ENCODE measurements around the gene SGPP2.
"Not testable (repeated sequence)": the region's sequence is repeated elsewhere in the genome, so short reads cannot be mapped to it uniquely, and the experiment has no call there.

The SGPP2 gene

DNA sequence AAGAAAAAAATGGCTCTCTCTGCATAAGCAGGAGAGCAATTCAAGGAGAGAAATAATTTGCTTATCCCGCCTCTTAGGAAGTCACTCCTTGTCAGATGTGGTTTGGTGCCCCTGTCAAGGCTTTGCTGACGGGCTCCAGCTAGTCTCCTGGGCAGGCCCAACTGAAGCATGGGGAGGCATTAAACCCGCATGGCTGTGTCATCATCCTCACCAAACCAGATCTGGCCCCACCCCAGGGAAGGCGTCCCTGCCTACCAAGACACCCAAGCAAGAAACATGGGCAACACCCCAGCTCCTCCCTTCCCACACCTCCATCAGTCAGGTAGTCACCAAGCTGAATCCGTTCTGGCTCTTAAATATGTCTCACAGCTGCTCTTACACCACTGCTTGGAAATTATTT is 108.0 kb downstream of the SGPP2 start:
- no peak for DNase-seq

DNA sequence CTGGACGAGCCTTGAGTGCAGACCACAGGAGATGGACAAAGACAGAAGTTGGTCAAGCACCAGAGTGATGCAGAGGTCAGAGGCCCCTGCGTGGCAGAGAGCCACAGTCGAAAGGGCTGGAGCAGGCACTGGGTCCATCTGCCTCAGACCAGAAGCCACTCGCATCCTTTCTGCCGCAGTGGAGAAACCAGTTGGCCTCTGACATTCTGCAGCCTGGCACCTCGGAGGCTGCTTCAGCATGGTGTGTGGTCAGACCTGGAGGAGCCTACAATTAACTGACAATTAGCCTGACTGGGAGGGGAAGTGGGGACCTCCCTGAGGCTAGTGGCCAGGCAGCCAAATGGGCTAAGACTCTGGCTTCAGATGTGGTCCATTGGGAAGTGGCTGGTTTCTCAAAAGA is 111.1 kb downstream of the SGPP2 start:
- DNase-seq, result no peak

GRCh38 chr2:222538535-222538934 is 114.2 kb downstream of the SGPP2 start:
- no peak for DNase-seq

GRCh38 chr2:222544661-222545060 is 120.3 kb downstream of the SGPP2 start:
- no peak for DNase-seq

GRCh38 chr2:222545823-222546795 is 121.8 kb downstream of the SGPP2 start:
- no peak for DNase-seq

- DNase-seq, result no peak
These were observed 122.7 kb downstream of the SGPP2 start for GRCh38 chr2:222547083-222547482.

DNA sequence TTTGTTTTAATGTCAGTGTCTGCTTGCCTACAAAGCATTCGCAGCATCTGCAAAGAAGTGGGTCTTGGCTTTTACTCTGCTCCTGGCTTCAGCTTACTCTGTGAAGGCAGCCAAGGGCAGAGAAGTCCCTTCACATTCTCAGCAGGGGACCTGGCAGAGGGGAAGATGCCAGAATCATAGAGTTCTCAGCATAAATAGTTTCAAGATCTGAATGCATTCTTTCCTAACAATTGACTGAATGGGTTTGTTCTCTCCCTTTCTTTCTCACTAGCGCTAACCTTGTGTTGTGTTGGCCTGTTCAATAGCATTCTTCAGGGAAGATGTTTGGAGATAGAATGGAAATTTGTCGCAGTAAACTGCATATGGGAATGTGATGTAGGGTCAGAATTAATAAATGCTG is 124.6 kb downstream of the SGPP2 start:
- no peak for DNase-seq

GRCh38 chr2:222554517-222554916 is 130.2 kb downstream of the SGPP2 start:
- no peak for DNase-seq

DNA sequence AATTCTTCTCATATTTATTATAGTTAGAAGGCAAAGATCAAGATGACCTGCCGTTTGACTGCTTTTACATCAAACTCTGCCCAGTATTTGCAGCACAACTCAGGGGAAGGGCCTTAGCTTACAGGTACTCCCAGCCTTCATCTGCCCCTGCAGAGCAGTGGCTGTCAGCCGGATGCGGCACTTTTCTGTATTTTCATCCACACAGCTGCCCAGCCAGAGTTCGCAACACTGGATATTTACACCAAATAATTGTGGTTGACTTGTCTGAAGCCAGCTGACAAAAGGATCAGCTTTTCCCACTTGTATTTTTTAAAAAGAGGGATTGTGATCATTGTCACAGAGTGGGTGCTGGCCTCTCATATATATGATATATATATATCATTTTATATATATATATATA is 136.8 kb downstream of the SGPP2 start:
- no peak for DNase-seq

DNA sequence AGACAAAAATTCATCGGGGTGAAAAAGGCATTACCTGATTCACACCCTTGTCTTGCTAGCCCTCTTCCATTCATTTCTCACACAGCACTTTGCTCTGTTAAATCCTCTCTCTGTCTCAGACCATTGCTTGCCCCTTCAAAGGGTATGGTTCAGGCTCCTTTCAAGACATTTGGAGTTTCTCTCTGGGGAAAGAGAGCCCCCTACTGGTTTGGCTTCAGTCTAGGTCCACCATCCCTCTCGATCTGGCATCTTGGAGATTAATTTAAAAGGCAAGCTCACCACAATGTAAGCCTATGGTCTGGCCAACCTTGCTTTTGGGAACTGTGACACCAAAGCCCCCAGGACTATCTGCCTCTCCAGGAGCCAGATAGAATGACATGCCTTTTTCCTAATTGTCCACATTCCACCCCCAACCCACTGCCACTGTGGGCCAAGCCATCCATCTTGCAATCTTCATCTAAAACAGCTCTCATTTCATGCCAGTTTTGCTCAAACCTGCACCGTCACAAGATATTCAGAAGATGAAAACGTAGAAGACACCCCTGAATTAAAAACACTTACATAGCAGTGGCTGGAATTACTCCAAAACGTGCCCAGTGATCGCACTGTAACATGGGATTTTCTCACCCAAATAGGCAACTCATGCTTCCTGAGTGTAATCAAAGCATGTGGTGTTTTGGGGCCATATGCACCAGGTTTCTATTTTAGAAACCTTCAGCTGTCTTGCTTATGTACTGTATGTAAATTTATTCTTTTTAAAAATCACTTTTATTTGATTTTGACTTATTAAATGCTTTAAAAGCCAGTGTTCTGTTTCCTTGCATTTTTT is 137.7 kb downstream of the SGPP2 start:
- no peak for DNase-seq

DNA sequence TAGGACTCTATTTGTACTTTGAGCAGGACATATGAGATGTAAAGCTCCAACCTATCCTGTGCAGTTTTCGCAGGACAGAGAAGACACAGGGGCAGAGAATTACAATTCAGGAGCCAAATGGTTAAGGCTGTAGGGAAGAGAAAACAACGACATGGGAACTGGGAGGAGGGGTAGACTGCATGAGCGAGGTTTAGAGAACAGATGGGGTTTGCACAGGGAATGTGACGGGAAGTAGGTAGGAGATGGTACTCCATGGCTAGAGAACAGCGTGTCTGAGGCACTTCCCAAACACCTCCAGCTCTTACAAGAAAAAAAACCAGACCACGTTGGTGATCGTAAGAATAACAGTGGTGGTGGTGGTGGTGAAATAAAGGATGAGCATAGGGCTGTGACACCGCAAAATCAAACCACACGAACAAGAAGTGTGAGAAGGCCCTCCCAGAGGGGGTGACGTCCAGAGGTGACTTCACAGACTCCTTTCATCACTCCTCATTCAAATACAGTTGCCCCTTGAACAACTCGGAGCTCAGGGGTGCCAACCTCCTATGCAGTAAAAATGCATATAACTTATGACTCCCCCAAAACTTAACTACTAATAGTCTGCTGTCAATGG is 138.9 kb downstream of the SGPP2 start:
- DNase-seq, result no peak

DNA sequence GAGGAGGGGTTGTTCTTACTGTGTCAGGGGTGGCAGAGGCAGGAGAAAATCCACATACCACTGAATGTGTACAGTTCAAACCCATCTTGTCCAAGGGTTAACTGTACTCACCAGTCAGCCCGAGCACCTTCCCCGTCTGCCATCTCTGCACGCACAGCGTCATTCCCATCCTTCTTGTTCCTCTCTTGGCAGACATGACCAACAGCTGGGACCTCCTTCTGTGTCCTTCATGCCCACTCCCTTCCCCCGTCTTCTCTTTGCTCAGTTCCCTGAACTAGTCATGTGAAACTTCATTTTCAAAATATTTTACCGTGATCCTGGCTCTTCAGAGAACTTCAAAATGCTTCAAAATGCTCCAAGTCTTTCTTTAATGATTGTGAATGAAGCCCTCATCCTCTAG is 139.6 kb downstream of the SGPP2 start:
- DNase-seq, result no peak

DNA sequence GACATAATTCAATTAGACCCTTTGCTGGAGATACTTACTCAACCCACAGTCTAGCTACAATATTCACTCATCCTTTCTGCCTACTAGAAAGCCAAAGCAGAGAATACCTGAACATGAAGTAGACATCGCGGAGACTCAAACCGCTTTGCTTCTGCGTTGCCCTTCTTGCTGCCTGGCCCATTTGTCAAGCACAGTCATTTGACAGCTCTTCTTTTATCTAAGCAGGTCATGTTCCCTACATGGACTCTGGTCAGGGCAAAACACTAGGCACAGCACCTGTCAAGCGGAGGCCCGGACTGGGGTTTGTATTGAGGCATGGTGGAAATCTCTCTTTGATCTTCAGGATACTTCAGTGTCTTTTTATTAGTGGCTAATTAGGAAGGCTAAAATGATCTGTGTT is 141.9 kb downstream of the SGPP2 start:
- DNase-seq, result no peak

GRCh38 chr2:222568865-222569264 is 144.5 kb downstream of the SGPP2 start:
- DNase-seq, result peak; percentile 29

GRCh38 chr2:222569826-222570225 is 145.5 kb downstream of the SGPP2 start:
- no peak for DNase-seq

GRCh38 chr2:222572264-222572721 is 147.9 kb downstream of the SGPP2 start:
- DNase-seq, result no peak

- no peak for DNase-seq
These were observed 148.4 kb downstream of the SGPP2 start for GRCh38 chr2:222572751-222573174.

DNA sequence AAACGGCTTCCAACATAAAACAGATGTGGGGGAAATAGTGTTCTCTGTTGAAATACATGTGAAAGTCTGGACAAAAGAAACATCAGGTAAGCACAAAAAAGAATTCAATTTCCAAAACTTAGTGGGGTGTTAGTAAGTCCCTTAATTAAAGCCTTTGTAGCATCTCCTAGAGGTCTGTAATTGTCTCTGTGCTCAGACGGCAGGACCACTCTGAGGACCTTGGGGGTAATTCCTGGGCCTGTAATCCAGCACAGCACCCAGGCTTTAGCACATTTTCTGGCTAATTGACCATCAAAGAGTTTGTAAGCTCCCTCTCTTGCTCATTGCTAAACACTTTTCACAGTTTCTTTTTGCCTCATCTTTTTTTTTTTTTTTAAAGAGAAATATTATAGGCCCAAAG is 151.3 kb downstream of the SGPP2 start:
- no peak for DNase-seq

DNA sequence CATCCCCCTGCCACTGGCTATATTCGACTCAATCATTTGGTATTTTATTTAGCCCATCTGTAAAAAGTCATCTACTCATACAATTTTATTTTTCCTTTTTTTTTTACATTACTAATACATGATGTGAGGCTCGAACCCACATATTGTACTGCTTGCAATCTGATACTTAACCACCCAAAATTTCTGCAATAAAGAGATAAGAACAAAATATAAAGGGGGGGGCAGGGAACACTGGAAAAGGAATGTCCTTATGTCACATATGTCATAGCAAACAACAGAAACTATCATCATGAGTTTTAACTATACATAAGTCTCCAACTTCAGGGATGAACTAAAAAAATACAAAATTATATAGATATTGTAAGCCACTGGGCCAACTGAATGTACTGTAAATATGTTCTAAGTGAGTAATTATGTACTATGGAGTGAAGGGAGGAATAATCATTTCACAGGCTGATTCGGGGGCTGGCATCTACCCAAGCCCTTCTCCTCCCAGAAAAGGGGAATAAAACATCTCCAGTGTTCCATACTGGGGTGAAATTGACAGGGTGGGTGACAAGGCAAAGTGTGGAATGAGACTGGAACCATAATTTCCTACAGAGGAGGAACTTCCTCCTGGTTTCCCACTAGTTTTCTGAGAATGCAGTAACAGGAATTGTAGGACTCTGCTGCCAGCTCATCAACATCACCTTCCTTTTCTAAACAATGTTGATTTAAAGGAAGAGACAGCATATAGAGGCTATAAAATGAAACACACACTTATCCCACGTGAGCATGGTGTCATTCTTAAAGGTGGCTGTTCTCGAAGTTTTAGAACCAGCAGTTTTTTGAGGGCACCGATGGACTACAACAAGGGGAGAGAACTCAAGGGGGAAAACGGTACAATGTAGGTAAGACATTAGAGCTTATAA is 152.1 kb downstream of the SGPP2 start:
- no peak for DNase-seq

DNA sequence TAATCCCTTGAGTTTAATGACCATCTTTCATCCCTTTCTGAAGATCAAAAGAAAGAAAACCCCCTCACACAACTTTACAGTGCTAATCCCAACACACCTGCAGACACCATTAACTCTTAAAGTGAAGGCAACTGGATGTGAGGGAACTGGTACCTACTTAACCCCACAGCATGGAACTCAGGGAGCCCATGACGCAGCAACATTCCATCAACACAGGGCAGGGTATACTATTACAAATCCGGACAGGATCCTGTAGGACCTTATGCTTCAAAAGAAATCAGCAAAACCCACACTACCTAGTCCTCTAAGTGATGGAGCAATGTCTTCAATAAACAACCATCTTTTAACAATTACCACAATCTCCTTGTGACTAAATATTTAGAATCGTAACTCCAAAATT is 153.0 kb downstream of the SGPP2 start:
- DNase-seq, result no peak

DNA sequence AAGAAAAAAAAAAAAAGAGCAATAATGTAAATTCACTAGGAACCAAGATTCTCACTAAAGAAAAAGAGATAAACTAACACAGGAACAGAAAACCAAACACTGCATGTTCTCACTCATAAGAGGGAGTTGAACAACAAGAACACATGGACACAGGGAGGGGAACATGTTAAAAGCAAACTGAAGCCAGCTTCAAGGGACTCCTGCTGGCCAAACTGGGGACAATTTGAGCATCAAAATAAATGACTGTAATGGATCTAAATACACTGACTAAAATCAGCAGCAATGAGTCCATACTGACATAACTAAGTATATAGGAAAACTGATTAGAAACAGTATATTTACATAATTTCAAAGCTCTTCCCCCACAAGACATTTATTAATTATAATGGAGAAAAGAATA is 158.6 kb downstream of the SGPP2 start:
- no peak for DNase-seq

- DNase-seq, result not testable (repeated sequence)
These were observed 160.2 kb downstream of the SGPP2 start for GRCh38 chr2:222584589-222584988.
